Measurements from ENCODE around the gene RPS16. TPM values are rescaled to one million over a fixed set of nuclear protein-coding genes. Genes with fewer than 3 reads are reported as not detected.

Gene RPS16
- total RNA-seq, 4 donors from 2014 or later = 919 to 2,686 (median 1,277) TPM

- intact Hi-C loops (cut with DNase I) = loop anchor here (10.0 kb wide), 1 partner anchor 90 kb away; the partner anchor contains the start of gene EID2B
Observed at GRCh38 chr19:39444598-39445195, 8.9 kb upstream of the RPS16 start.

GRCh38 chr19:39438270-39438934 lies 2.7 kb upstream of the RPS16 start:
- Histone ChIP-seq H3K36me3 (peaks cover 7 to 10% of the 10 kb centered on the region in 2 donors), H3K9me3 (no peaks in the 10 kb centered on the region), H3K4me3 (replicated peaks in 1 of 3) (no peak overlapping the region), H3K27me3 (no peaks in the 10 kb centered on the region), H3K27ac (no peak overlapping the region), H3K4me1 (peaks cover 13 to 19% of the 10 kb centered on the region in 2 donors)
- DNase-seq = no peak
- WGBS, 2 donors = 71 to 80% methylated on average over 9 of the region's 9 CpGs
- TF ChIP-seq CTCF (IDR thresholded peaks at IDR 0.05) (no peak), POLR2A (IDR thresholded peaks at IDR 0.05) (no peak)
- intact Hi-C loops (cut with DNase I) = no loop called here

More at GRCh38 chr19:39444598-39445195, 8.9 kb upstream of the RPS16 start:
- Histone ChIP-seq H3K27me3 (no peaks in the 10 kb centered on the region), H3K4me3 (replicated peaks in 1 of 3) (peak overlapping the region in 2 of 3 donors; percentile 85 to 86), H3K9me3 (no peaks in the 10 kb centered on the region), H3K27ac (peak overlapping the region; percentile 84 to 90 (median 88)), H3K36me3 (no peaks in the 10 kb centered on the region), H3K4me1 (peaks cover 21 to 25% of the 10 kb centered on the region in 2 donors)
- DNase-seq = peak; percentile 7 to 21
- TF ChIP-seq POLR2A (IDR thresholded peaks at IDR 0.05) = no peak
- TF ChIP-seq CTCF (IDR thresholded peaks at IDR 0.05) = no peak
- 7 to 9% methylated on average over 17 of the region's 17 CpGs for WGBS, 2 donors

GRCh38 chr19:39436350-39436716 lies 584 bp upstream of the RPS16 start:
- DNase-seq = no peak
- H3K4me1 ChIP-seq = peaks cover 13 to 25% of the 10 kb centered on the region in 2 donors
- intact Hi-C loops (cut with DNase I) = no loop called here

GRCh38 chr19:39434123-39435076 lies 1.3 kb downstream of the RPS16 start:
- 50 to 78% methylated on average over 10 of the region's 10 CpGs for WGBS, 2 donors
- intact Hi-C loops (cut with DNase I) = no loop called here

More at GRCh38 chr19:39436350-39436716, 584 bp upstream of the RPS16 start:
- H3K27me3 ChIP-seq = no peaks in the 10 kb centered on the region
- peak overlapping the region in 2 of 3 donors; percentile 71 to 99 for H3K4me3 ChIP-seq (replicated peaks in 1 of 3)
- peak overlapping the region; percentile 47 to 81 (median 71) for H3K27ac ChIP-seq
- H3K36me3 ChIP-seq = peaks cover 21 to 24% of the 10 kb centered on the region in 2 donors
- H3K9me3 ChIP-seq = no peaks in the 10 kb centered on the region
- TF ChIP-seq POLR2A (IDR thresholded peaks at IDR 0.05) (no peak), CTCF (IDR thresholded peaks at IDR 0.05) (no peak)
- WGBS, 2 donors = 0 to 2% methylated on average over 2 of the region's 2 CpGs

More at GRCh38 chr19:39434123-39435076, 1.3 kb downstream of the RPS16 start:
- H3K27me3 ChIP-seq = no peaks in the 10 kb centered on the region
- DNase-seq = no peak
- peak overlapping the region in 1 of 3 donors; percentile 99 for H3K4me3 ChIP-seq (replicated peaks in 1 of 3)
- H3K27ac ChIP-seq = peak overlapping the region in 2 of 3 donors; percentile 64 to 76
- no peaks in the 10 kb centered on the region for H3K9me3 ChIP-seq
- H3K4me1 ChIP-seq = peaks cover 19 to 35% of the 10 kb centered on the region in 2 donors
- TF ChIP-seq CTCF (IDR thresholded peaks at IDR 0.05) (no peak), POLR2A (IDR thresholded peaks at IDR 0.05) (no peak)
- H3K36me3 ChIP-seq = peaks cover 21 to 24% of the 10 kb centered on the region in 2 donors
